H9 (cell line): ENCODE measurements around the gene ATP6V0B. TPM values are rescaled to one million over a fixed set of nuclear protein-coding genes. Genes with fewer than 3 reads are reported as not detected.

Experiments used
- DNase-seq: peaks from one replicate; pipeline ENCODE4 v3.0.0-alpha.2; 2017
- H2AFZ ChIP-seq: one replicate; pipeline ENCODE4 v1.6.1; 2013; ENCODE audit warnings: mild to moderate bottlenecking, low read length, control low read depth, moderate library complexity
- H2AK5ac ChIP-seq: 2 replicates; pipeline ENCODE4 v1.6.1; 2013; ENCODE audit warnings: low read length, control low read depth, mixed read lengths; ENCODE audit not compliant: insufficient read length
- H2BK120ac ChIP-seq: one replicate; pipeline ENCODE4 v1.6.1; 2013; ENCODE audit warnings: low read depth, mild to moderate bottlenecking, low read length, control low read depth, inconsistent platforms; ENCODE audit not compliant: poor library complexity, severe bottlenecking
- H2BK12ac ChIP-seq: 2 replicates; pipeline ENCODE4 v1.6.1; 2013; ENCODE audit warnings: low read length, control low read depth, mixed read lengths, low read depth; ENCODE audit not compliant: insufficient read length
- H2BK15ac ChIP-seq: 2 replicates; pipeline ENCODE4 v1.6.1; 2013; ENCODE audit warnings: low read depth, low read length, control low read depth
- H2BK20ac ChIP-seq: one replicate; pipeline ENCODE4 v1.6.1; 2013; ENCODE audit warnings: low read depth, mild to moderate bottlenecking, low read length, control low read depth, inconsistent platforms; ENCODE audit not compliant: poor library complexity, severe bottlenecking
- H2BK5ac ChIP-seq: 2 replicates; pipeline ENCODE4 v1.6.1; 2013; ENCODE audit warnings: low read length, control low read depth, mixed read lengths; ENCODE audit not compliant: insufficient read length
- H3K14ac ChIP-seq: 2 replicates; pipeline ENCODE4 v1.6.1; 2013; ENCODE audit warnings: low read length, control low read depth; ENCODE audit not compliant: insufficient read depth
- H3K18ac ChIP-seq: 2 replicates; pipeline ENCODE4 v1.6.1; 2013; ENCODE audit warnings: low read depth, mild to moderate bottlenecking, mixed read lengths, low read length, control low read depth; ENCODE audit not compliant: insufficient read length
- H3K23ac ChIP-seq: 2 replicates; pipeline ENCODE4 v1.6.1; 2013; ENCODE audit warnings: low read length, control low read depth, mixed read lengths, low read depth; ENCODE audit not compliant: insufficient read length
- H3K23me2 ChIP-seq: 2 replicates; pipeline ENCODE4 v1.6.1; 2013; ENCODE audit warnings: low read depth, mild to moderate bottlenecking, mixed read lengths, low read length, control low read depth; ENCODE audit not compliant: insufficient read length, poor library complexity, severe bottlenecking
- H3K27ac ChIP-seq: 2 replicates; pipeline ENCODE4 v1.5.1; 2013; ENCODE audit warnings: low read length, control low read depth, mixed read lengths, low read depth; ENCODE audit not compliant: insufficient read length
- H3K27me3 ChIP-seq: 2 replicates; pipeline ENCODE4 v1.6.1; 2013; ENCODE audit warnings: low read length, control low read depth, inconsistent platforms; ENCODE audit not compliant: insufficient read depth
- H3K4ac ChIP-seq: 2 replicates; pipeline ENCODE4 v1.6.1; 2013; ENCODE audit warnings: low read depth, mild to moderate bottlenecking, control low read depth, inconsistent platforms, low read length, moderate library complexity
- H3K4me1 ChIP-seq: 2 replicates; pipeline ENCODE4 v1.6.1; 2013; ENCODE audit warnings: low read length, control low read depth, inconsistent platforms; ENCODE audit not compliant: insufficient read depth
- H3K4me2 ChIP-seq: 2 replicates; pipeline ENCODE4 v1.6.1; 2013; ENCODE audit warnings: low read length, control low read depth, mixed read lengths; ENCODE audit not compliant: insufficient read length, insufficient read depth
- H3K56ac ChIP-seq: 2 replicates; pipeline ENCODE4 v1.6.1; 2013; ENCODE audit warnings: low read depth, mild to moderate bottlenecking, mixed read lengths, low read length, control low read depth; ENCODE audit not compliant: insufficient read length
- H3K79me1 ChIP-seq: 2 replicates; pipeline ENCODE4 v1.6.1; 2013; ENCODE audit warnings: low read depth, mild to moderate bottlenecking, moderate library complexity, low read length, control low read depth, inconsistent platforms; ENCODE audit not compliant: insufficient read depth, poor library complexity, severe bottlenecking
- H3K79me2 ChIP-seq: 2 replicates; pipeline ENCODE4 v1.6.1; 2013; ENCODE audit warnings: low read length, control low read depth, inconsistent platforms; ENCODE audit not compliant: insufficient read depth
- H3K9ac ChIP-seq: 2 replicates; pipeline ENCODE4 v1.6.1; 2013; ENCODE audit warnings: low read length, control low read depth, mixed read lengths; ENCODE audit not compliant: insufficient read length; ENCODE audit errors: extremely low read depth
- H3K9me3 ChIP-seq: one replicate; pipeline ENCODE4 v1.6.1; 2013; ENCODE audit warnings: low read depth, low read length, inconsistent platforms; ENCODE audit not compliant: control insufficient read depth
- H3T11ph ChIP-seq: one replicate; pipeline ENCODE4 v1.6.1; 2013; ENCODE audit warnings: mild to moderate bottlenecking, low read length, control low read depth, inconsistent platforms
- H4K20me1 ChIP-seq: one replicate; pipeline ENCODE4 v1.6.1; 2013; ENCODE audit not compliant: control insufficient read depth, insufficient read length, insufficient read depth
- H4K5ac ChIP-seq: 2 replicates; pipeline ENCODE4 v1.6.1; 2013; ENCODE audit warnings: low read depth, mild to moderate bottlenecking, mixed read lengths, low read length, control low read depth; ENCODE audit not compliant: insufficient read length
- H4K8ac ChIP-seq: replicated peaks from 2 replicates; pipeline ENCODE4 v1.6.1; 2013; ENCODE audit warnings: low read length, control low read depth, mixed read lengths, low read depth; ENCODE audit not compliant: insufficient read length
- H4K91ac ChIP-seq: 2 replicates; pipeline ENCODE4 v1.6.1; 2013; ENCODE audit warnings: low read depth, mild to moderate bottlenecking, moderate library complexity, mixed read lengths, low read length, control low read depth; ENCODE audit not compliant: insufficient read length
- H3K27ac Mint-ChIP-seq, 3 experiments: 2 replicates in 2 of 3; 3 replicates in 1 of 3; pipeline ENCODE4 v1.8.0; 2020 to 2021; ENCODE audit warnings: mixed read lengths in 3 of 3, mild to moderate bottlenecking in 1 of 3, moderate library complexity in 1 of 3
- H3K27me3 Mint-ChIP-seq: 2 replicates; pipeline ENCODE4 v1.8.0; 2021; ENCODE audit warnings: low read depth, mild to moderate bottlenecking, moderate library complexity, mixed read lengths
- H3K36me3 Mint-ChIP-seq, 3 experiments: 2 replicates in 2 of 3; 3 replicates in 1 of 3; pipeline ENCODE4 v1.8.0; 2020 to 2021; ENCODE audit warnings: low read depth in 3 of 3, mixed read lengths in 3 of 3; ENCODE audit not compliant: insufficient read depth in 1 of 3
- H3K4me1 Mint-ChIP-seq, 2 experiments: 2 replicates each; pipeline ENCODE4 v1.8.0; 2020; ENCODE audit warnings: mixed read lengths in 2 of 2
- H3K4me3 Mint-ChIP-seq, 2 experiments: 2 replicates in 1 of 2; 3 replicates in 1 of 2; pipeline ENCODE4 v1.8.0; 2020 to 2021; ENCODE audit warnings: mild to moderate bottlenecking in 2 of 2, mixed read lengths in 2 of 2, moderate library complexity in 1 of 2
- H3K9me3 Mint-ChIP-seq, 2 experiments: 2 replicates in 1 of 2; 3 replicates in 1 of 2; pipeline ENCODE4 v1.8.0; 2020; ENCODE audit warnings: mild to moderate bottlenecking in 2 of 2, mixed read lengths in 2 of 2, moderate library complexity in 1 of 2
- CTCF ChIP-seq: fragments of 200-600 bp; sonication (generic); conservative IDR thresholded peaks from 3 replicates; pipeline ENCODE4 v1.8.0; 2021; ENCODE audit warnings: antibody characterized with exemption, mild to moderate bottlenecking
- WGBS: extraction: QIAGEN DNeasy Blood & Tissue Kit; methylation state at CpG from one replicate; pipeline ENCODE4 v1.1.7; 2013; ENCODE audit warnings: missing lambda C conversion rate, low lambda C conversion rate, mixed read lengths; ENCODE audit not compliant: insufficient read length; ENCODE audit errors: extremely low coverage; 5-methylcytosine and 5-hydroxymethylcytosine counted together
- total RNA-seq: library from RNA; stranded (reverse); gene quantifications from 2 replicates; pipeline ENCODE4 v1.2.1, GENCODE V29; 2021

ATP6V0B gene
- total RNA-seq, 1 experiment from 2014 or later, result 131 TPM

- Mint-ChIP-seq H3K36me3 (peaks cover 4 to 7% (median 4%) of the 10 kb centered on the region in 3 experiments; a peak in 4 of 7 replicates), H3K4me3 (no peak overlapping the region), H3K4me1 (no peaks in the 10 kb centered on the region), H3K27me3 (no peaks in the 10 kb centered on the region; the same call in 1 of the 2 replicates), H3K9me3 (no peaks in the 10 kb centered on the region), H3K27ac (no peak overlapping the region)
- Histone ChIP-seq H3K79me1 (no peaks in the 10 kb centered on the region), H2BK12ac (no peak overlapping the region), H3K79me2 (no peaks in the 10 kb centered on the region), H3K56ac (no peak overlapping the region), H2BK120ac (no peak overlapping the region), H2AFZ (no peak overlapping the region), H4K20me1 (no peaks in the 10 kb centered on the region), H2BK20ac (no peak overlapping the region), H4K8ac (no peak overlapping the region), H3K4ac (no peak overlapping the region), H4K91ac (no peak overlapping the region), H2BK15ac (no peak overlapping the region), H3K9me3 (no peaks in the 10 kb centered on the region), H3K27ac (no peak overlapping the region), H3K4me1 (no peaks in the 10 kb centered on the region), H3K27me3 (no peaks in the 10 kb centered on the region), H2BK5ac (no peak overlapping the region), H3K4me2 (no peak overlapping the region), H4K5ac (no peak overlapping the region), H3K18ac (no peak overlapping the region), H3K23ac (no peak overlapping the region), H3T11ph (no peak overlapping the region), H2AK5ac (no peak overlapping the region), H3K23me2 (no peaks in the 10 kb centered on the region), H3K14ac (no peak overlapping the region), H3K9ac (no peak overlapping the region)
- TF ChIP-seq CTCF, result no peak
- DNase-seq, result no peak
- WGBS, result no CpG with 5 or more reads among the region's 5 CpGs
Observed at GRCh38 chr1:43963890-43964289, 10.9 kb upstream of the ATP6V0B start.
